Omental fat pad (tissue), 4 donors: ENCODE data around the gene ZIC1. TPM values are rescaled to one million over a fixed set of nuclear protein-coding genes. Genes with fewer than 3 reads are reported as not detected.

Source experiments
- ATAC-seq: fragments of 150-250 bp; one replicate; pipeline ENCODE4 v1.9.1; 2016; ENCODE audit warnings: mild to moderate bottlenecking, moderate library complexity; ENCODE audit not compliant: low FRiP score
- DNase-seq: peaks from one replicate; pipeline ENCODE4 v3.0.0-alpha.2; 2019; ENCODE audit warnings: low spot score
- total RNA-seq, 4 donors: library from RNA; depleted of rRNA; stranded (reverse); fragments of >200 nt; gene quantifications; one replicate each; pipeline ENCODE4 v1.1.0, GENCODE V29; 2016
- TF ChIP-seq, protein P1 (sequence below), 3 donors: fragments of 450-650 bp; IDR thresholded peaks; one replicate each; pipeline ENCODE4 v1.5.1; 2016 to 2017; ENCODE audit warnings: antibody characterized with exemption in 3 of 3, mild to moderate bottlenecking in 3 of 3, moderate library complexity in 2 of 3

Gene ZIC1
- total RNA-seq, 4 donors from 2014 or later, result not detected

DNA sequence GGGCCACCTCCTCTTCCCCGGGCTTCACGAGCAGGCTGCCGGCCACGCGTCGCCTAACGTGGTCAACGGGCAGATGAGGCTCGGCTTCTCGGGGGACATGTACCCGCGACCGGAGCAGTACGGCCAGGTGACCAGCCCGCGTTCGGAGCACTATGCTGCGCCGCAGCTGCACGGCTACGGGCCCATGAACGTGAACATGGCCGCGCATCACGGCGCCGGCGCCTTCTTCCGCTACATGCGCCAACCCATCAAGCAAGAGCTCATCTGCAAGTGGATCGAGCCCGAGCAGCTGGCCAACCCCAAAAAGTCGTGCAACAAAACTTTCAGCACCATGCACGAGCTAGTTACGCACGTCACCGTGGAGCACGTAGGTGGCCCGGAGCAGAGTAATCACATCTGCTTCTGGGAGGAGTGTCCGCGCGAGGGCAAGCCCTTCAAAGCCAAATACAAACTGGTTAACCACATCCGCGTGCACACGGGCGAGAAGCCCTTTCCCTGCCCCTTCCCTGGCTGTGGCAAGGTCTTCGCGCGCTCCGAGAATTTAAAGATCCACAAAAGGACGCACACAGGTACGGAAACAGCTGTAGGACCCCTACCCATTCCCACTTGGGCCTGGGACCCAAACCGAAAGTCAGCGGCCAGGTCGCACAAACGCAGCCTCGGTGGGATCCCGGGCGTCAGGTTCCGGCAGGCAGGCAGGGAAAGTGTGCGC lies 1.5 kb downstream of the ZIC1 start:
- ATAC-seq (no peak), DNase-seq (no peak)
- TF ChIP-seq, protein P1, sequence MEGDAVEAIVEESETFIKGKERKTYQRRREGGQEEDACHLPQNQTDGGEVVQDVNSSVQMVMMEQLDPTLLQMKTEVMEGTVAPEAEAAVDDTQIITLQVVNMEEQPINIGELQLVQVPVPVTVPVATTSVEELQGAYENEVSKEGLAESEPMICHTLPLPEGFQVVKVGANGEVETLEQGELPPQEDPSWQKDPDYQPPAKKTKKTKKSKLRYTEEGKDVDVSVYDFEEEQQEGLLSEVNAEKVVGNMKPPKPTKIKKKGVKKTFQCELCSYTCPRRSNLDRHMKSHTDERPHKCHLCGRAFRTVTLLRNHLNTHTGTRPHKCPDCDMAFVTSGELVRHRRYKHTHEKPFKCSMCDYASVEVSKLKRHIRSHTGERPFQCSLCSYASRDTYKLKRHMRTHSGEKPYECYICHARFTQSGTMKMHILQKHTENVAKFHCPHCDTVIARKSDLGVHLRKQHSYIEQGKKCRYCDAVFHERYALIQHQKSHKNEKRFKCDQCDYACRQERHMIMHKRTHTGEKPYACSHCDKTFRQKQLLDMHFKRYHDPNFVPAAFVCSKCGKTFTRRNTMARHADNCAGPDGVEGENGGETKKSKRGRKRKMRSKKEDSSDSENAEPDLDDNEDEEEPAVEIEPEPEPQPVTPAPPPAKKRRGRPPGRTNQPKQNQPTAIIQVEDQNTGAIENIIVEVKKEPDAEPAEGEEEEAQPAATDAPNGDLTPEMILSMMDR (IDR thresholded peaks at IDR 0.05), result no peak

DNA sequence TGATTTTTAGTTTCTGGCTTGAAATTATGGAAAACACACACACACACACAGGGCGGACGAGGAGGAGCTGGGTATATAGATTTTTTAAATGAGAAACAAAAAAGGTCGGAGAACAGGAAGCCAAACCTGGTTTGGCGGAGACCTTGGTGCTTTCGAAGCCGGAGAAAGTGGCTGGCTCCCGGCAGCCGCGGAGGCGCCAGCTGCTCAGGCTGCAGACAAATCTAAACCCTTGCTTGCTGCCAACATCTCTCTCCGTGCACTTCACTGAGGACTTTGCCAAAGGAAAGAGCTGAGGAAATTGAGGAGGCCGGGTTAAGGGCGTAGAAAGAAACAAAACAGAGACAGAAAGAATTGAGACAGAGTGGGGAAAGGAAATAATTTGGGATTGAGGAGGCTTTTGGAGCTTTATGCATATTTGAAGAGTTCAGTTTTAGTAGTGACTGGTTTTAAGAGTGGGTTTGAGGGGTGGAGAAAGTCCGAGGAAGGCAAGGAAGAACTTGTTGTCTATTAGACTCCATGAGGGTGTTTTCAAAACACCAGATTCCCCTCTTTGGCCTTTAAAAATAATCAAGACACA lies 2.2 kb downstream of the ZIC1 start:
- TF ChIP-seq, protein P1 (IDR thresholded peaks at IDR 0.05), result no peak
- ATAC-seq (no peak), DNase-seq (no peak)

DNA sequence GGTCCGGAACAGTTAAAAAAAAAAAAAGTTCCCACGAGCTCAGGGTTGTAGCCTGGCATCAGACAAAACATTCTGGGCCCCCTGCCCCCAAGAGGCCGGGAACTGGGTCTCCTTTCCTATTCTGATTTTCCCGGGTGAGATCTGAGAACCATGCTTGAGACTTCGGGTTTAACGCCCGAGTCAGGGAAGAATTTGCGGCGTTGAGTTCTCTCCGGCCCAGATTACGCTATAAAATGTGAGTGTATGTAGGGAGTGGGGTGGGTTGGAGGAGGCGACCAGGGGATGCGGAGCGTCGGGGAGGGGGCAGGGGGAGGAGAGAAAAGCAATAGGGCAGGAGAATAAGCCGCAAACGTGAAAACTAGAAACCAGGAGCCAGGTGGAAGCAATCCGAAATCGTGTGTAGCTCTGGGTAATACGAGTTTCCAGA lies 2.7 kb downstream of the ZIC1 start:
- DNase-seq, result no peak
- ATAC-seq, result no peak
- TF ChIP-seq, protein P1 (IDR thresholded peaks at IDR 0.05), result no peak

DNA sequence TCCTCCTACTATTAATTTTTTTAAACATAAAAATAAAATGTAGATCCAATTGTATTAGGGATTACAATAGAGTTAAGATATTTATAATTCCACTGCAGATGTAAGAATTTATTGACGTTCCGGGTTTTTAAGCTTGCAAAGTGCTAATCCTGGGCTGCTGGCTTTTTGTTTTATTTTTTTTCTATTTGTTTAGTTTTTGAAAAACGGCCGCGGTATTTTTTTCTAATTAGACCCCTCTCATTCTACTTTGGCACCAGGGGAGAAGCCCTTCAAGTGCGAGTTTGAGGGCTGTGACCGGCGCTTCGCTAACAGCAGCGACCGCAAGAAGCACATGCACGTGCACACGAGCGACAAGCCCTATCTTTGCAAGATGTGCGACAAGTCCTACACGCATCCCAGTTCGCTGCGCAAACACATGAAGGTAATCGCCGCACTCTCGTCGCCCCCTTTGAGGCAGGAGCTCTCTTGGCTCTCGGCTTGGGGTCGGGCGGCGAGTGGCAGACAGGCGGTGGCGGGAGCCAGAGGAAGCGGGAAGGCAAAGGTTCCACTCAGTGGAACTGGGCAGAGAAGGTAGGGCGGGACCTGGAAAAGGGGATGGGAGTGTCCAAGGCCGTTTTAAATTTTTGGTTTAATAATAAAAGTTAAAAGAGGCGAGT lies 3.2 kb downstream of the ZIC1 start:
- no peak for DNase-seq
- no peak for ATAC-seq
- TF ChIP-seq, protein P1 (IDR thresholded peaks at IDR 0.05), result no peak

DNA sequence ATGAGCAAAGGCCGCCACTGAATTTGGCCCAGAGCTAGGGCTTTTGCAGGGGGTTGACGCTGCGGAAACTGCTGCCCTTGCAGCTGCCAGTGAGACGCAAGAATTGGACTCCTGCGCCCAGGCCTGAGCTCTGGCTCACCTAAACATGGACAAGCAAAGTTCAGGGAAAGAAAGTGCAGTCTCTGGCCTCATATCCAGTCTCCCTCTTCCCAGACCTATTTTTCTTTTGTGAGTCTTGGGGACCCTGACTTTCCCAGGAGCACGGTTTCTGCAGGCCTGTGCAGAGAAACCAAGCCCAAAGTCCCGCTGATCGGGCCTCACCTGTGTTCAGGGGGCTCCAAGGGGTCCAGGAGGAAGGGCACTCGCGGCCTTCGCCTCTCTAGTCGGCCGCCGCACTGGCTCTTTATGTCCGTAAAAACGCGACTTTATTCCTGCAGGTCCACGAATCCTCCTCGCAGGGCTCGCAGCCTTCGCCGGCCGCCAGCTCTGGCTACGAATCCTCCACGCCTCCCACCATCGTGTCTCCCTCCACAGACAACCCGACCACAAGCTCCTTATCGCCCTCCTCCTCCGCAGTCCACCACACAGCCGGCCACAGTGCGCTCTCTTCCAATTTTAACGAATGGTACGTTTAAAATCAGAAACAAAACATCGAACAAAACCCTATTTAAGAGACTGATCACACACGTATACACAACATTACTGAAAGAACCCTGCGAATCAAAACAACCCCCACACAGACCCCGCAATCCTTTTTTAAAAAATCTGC lies 3.9 kb downstream of the ZIC1 start:
- ATAC-seq (no peak), DNase-seq (no peak)
- TF ChIP-seq, protein P1 (IDR thresholded peaks at IDR 0.05), result no peak

DNA sequence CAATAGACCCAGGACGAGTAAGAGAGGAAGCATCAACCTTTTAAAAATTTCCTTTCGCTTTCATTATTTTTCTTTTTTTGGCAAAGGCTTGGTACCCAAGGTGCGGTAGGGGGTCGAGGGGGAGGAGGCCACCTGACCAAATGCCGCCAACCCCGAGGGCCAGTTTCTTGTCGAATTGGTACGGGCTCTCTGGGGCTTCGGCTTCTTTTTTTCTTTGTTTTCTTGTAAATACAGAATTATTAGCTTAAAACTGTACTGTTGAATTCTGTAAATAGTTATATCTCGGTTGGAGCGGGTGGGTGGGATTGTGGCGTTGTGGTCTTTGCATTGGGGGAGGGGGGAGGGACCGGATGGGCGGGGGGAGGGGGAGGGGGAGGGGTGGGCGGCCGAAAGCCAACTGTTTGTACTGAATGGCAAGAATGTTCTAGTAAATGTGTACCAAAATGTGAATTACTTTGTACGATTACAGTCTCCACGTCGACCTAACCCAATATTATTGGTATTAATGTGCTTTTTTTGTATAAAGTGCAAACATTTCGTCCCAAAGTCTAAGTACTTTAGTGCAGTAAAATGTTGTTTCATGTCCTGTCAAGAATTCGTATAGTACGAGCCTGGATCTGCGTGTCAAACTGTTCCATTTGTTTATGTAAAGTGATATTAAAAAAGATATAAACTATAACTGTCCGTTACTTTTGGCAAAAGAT lies 4.7 kb downstream of the ZIC1 start:
- ATAC-seq, result no peak
- TF ChIP-seq, protein P1 (IDR thresholded peaks at IDR 0.05), result no peak
- DNase-seq, result no peak
